ENCODE results near the gene TRPM3.

The TRPM3 gene

GRCh38 chr9:70578720-70579119 is 542.7 kb downstream of the TRPM3 start:
- no peak for DNase-seq (ENCODE audit: low read depth)

DNA sequence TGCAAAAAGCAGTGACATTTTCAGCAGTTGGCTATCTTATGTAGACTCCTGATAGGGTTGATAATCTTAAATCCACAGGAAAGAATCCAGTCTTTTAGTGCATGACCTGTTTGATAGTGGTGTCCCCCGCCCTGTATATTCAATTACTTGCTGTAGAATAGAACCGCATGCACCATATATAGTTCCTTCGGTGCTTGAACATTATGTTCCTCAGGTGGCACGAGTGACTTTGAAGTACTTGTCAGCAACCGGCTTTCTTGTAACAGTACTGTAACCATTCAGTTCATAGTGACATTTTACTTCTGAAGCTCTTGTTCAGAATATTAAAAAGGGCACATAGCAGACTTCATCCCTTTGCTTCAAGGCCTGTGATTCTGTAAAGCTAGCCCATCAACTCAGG is 543.8 kb downstream of the TRPM3 start:
- no peak for DNase-seq (ENCODE audit: low read depth)

DNA sequence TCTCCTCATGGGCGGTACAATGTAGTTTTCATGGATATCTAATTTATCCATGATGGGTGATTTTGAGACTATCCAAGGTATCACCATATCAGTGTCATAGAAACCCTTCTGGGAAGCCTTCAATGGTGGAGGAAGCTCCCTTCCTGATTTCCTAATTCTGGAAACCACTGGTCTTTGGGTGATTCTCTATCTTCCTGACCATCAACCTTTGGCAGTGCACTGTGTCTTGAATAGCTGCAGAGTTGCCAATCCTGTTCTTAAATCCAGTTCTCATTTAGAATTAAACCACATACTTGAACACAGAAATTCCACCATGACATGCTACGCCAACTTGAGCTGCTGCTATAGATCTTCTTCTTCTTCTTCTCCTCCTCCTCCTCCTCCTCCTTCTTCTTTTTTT is 545.3 kb downstream of the TRPM3 start:
- no peak for DNase-seq (ENCODE audit: low read depth)

GRCh38 chr9:70574151-70574837 is 547.1 kb downstream of the TRPM3 start:
- DNase-seq (ENCODE audit: low read depth) = no peak

DNA sequence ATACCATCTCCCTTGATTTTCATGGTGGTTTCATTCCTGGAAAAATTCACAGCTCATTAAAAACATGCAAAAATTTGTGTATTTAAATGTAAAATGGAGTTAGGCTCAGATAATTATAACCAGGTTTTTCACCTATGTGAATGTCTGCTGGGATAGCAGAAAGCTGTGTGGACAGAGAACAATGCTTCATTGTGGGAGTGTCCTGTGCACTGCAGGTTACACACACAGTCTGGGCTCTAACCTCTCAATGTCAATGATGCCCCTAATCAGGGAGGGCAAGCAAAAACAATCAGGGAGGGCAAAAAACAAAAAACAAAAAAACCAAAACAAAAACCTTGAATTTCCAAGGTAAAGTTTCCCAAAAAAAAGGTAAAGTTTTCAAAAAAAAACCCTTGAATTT is 548.1 kb downstream of the TRPM3 start:
- no peak for DNase-seq (ENCODE audit: low read depth)

GRCh38 chr9:70571258-70571657 is 550.2 kb downstream of the TRPM3 start:
- DNase-seq (ENCODE audit: low read depth) = no peak

DNA sequence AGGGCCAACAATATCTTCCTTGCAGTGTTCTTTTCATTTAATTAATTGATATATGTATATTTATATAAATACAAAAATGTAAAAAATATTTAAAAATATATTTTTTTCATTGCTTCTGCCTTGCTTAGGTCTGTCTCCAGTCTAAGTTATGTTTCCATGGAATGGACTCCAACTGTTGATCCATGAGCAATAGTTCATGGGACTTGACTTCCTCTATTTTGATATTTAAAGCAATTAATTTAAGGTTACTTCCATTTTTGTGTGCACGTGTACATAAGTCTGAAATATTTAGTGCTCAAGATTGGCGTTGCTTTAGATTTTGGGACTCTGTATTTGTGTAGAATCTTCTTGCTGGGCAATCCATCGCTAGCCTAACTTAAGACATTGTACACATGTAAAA is 551.6 kb downstream of the TRPM3 start:
- DNase-seq (ENCODE audit: low read depth) = no peak

GRCh38 chr9:70569070-70569772 is 552.2 kb downstream of the TRPM3 start:
- DNase-seq (ENCODE audit: low read depth) = no peak

DNA sequence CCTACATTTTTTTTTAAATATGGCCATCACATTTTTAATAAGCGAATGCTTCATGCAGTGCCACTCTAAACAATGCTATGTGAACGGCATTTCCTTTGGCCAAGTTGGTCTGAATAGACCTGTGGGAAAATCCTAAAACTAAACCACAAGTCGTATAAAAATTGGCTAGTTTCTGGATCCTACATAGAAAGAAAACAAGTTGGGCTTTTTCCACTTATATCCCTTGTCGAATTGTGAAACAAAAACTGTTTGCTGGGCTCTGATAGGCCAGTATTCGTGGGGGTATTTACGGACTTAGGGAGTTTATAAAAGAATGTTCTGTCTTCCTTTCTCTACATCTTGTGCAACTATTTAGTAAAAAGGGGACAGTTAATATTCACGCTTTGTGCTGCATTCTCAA is 553.9 kb downstream of the TRPM3 start:
- no peak for DNase-seq (ENCODE audit: low read depth)

DNA sequence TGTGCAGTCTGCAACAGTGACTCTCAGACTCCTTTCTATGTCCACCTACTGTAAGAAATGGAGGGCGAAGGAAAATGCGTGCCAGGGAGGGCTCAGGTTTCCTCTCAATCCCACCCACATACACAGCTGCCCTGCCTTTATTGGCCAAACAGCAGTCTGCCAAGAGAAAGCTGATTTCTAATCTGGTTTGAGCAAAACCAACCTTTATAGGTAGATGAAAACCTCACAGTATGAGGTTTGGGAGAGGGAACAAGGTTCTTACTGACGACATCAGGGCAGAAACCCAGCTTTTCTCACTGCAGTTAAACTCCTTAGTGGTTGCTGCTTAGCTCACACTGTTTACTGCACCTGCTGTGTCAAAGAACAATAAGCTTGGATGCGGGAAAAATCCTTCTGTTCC is 554.7 kb downstream of the TRPM3 start:
- no peak for DNase-seq (ENCODE audit: low read depth)

DNA sequence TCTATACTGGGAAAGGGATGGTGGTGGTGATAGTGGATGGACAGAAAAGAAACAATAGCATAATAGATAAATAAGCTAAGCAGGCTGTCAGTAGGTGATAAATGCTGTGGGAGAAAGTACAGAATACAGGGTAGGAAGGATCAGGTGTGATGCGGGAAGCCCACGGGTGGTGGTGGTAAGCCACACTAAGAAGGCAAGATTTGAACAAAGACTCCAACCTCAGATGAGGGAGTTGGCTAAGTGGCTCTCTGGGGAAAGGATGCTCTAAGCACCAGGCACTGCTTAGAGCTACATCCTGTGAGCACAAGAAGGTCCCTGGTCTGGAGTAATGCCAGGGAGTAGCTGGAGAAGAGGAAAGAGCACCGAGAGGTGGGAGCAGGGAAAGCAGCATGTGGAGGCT is 555.4 kb downstream of the TRPM3 start:
- no peak for DNase-seq (ENCODE audit: low read depth)

DNA sequence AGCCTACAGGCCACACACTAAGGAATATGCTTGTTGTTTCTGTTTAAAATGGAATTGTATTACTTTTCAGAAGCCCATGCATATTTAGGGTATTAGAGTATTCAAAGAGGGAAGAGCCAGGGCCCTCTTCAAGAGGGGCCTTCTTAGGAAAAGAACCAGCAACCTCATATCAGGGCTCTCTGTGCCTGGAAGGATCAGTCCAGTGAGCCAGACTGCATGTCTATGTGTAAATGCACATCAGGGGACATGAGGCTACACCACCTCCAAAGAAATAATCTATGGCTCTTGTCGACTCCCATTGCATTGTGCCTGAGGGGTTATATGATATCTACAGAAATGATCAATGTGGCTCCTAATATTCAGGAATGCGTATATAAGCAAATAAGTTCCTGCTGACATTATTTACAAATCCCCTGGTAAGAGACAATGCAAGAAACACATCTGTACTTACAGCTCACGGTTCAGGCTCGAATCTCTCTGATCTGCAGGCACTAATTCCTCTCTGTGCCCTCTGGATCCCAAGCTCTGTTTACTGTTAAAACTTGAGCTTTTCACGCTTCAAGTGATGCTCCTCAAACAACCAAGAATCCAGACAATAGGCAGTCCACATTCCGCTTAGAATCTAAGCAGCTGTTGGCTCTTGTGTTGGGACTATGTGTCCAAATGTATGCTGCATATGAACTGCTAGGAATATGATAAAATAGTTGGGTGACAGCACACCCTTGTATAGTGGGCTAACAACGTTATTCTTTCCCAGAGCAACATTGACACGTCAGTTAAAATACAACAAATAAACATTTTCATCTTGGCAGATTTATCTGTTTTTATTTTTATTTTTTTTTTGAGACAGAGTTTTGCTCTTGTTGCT is 556.7 kb downstream of the TRPM3 start:
- DNase-seq (ENCODE audit: low read depth) = no peak

DNA sequence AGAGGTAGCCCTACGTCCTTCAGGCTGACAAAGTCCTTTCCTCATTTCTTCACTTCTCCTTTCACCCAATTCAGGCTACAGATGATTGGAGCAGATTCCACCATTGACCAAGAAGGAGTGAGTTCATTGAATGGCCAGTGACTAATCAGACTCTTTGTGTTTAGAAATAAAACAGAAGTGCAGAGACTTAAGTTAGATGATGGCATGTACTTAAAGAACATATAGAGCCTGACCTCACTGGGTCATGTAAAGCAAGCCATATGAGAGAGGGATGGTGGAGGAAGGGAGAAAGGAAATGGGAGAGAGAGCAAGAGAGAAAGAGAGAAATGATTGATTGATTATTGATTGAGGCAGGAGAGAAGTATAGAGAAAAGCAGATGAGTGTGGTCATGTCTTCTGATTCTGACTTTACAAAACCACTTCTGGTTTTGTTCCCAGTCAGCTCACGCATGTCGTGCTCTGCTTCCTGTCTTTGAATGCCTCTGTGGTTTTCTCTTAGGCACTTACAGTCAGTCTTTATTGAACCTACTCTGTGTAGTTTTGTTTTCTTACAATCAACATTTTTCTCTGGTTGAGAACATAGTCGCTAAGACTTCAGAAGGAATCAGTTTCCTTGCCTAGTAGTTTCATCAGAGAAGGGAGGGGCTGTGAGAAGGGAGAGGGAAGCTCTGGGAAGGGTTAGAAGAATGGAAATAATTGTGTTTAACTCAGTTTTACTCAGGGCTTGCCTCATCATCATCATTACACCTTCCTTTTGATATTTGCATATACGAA is 557.8 kb downstream of the TRPM3 start:
- DNase-seq (ENCODE audit: low read depth) = no peak

DNA sequence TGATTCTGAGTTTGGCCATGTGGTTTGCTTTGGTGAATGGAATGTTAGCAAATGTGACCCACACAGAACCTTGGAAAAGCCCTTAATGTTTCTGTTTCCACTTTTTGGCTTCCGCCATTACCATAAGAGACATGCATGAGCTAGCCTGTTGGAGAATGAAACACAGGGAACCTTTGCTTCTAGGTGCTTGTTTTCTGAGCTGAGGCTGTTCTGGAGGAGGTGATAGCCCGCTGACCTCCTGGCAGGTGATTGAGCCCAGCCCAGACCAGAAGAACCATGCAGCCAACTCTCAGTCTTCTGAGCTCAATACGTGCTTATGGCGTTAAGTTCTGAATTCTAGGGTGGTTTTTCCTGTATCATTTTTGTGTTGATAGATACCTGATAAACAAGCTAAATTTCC is 558.4 kb downstream of the TRPM3 start:
- DNase-seq (ENCODE audit: low read depth) = no peak

- DNase-seq (ENCODE audit: low read depth) = no peak
Observed at GRCh38 chr9:70561786-70562395, 559.5 kb downstream of the TRPM3 start.

- no peak for DNase-seq (ENCODE audit: low read depth)
Observed at GRCh38 chr9:70561111-70561510, 560.3 kb downstream of the TRPM3 start.

DNA sequence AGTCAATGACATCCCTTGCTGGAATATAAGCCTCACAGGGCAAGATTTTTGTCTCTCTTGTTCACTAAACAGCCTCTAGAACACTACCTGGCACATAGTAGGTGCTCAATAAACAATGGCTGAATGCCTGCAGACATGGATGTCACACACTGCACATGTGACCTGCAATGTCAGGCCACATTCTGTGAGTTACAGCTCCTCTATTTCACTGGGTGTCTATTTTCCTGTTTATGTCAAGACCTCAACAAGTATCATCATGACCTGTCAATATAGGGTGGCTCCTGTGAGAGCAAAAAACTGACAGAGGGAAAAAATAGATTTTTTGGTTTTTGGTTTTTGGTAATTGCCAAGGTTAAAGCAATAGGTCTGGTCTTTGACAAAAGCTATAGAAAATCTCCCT is 562.3 kb downstream of the TRPM3 start:
- no peak for DNase-seq (ENCODE audit: low read depth)

DNA sequence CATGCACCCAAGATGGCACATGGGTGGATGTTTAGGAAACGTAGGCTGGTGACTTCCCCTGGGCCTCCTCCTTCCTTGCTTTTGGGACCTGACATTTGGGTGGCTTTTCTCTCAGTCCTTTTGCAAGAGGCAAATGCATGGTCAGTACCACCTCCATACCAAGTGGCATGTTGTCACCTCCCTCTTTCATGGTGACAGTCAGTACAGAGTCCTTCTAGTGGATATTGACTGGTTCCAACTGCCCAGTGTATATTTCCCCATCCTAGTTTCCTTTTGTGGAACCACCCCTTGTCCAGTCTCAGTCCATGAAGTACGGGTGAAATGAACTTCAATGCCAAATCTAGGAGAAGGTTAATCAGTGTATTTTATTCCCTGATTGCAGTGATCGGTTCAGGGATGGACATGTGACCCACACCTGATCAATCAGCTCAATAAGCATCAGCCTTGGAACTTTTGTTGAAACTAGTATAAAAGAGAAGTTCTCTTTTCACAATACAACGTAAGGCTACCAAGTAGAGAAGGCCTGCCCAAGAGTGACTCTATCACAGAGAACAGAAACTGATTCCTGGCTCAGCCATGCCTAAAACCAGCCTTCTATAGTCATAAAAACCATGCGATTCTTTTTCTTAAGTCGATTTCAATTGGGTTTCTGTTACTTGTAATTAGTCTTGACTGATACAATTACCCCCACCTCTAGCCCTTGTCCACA is 563.6 kb downstream of the TRPM3 start:
- no peak for DNase-seq (ENCODE audit: low read depth)

- no peak for DNase-seq (ENCODE audit: low read depth)
Observed at GRCh38 chr9:70556771-70557170, 564.6 kb downstream of the TRPM3 start.

DNA sequence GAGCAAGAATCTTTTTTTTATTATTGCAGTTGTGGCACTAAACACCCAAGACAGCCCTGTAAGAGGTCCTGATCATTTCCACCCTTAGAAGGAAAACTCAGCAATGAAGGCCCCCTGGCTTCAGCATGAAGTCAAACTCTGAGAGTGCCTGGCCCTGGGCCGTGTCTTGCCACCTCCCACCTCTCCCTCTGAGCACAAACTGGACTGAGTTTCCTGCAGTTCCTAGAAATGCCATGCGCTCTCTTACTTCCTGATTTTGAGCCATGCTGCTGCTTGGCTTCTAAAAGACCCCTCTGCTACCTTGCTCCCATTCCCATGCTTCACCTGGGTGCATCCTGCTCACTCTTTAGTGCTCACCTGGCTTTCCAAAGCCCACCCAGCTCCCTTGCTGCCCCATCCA is 566.5 kb downstream of the TRPM3 start:
- no peak for DNase-seq (ENCODE audit: low read depth)
